Kidney epithelial cell (primary cell): ENCODE data around the gene MRPS18A. TPM values are rescaled to one million over a fixed set of nuclear protein-coding genes. Genes with fewer than 3 reads are reported as not detected.

Experiments used
- DNase-seq: peaks from one replicate; pipeline ENCODE4 v3.0.0-alpha.2; 2010; ENCODE audit warnings: low read depth
- H3K27me3 ChIP-seq: 2 replicates; pipeline ENCODE4 v1.6.0; 2011; ENCODE audit warnings: low read length; ENCODE audit not compliant: control insufficient read depth, insufficient read depth
- H3K36me3 ChIP-seq: 2 replicates; pipeline ENCODE4 v1.5.1; 2011; ENCODE audit warnings: low read length; ENCODE audit not compliant: control insufficient read depth, insufficient read depth
- H3K4me3 ChIP-seq: 2 replicates; pipeline ENCODE4 v1.5.1; 2011; ENCODE audit warnings: low read depth, mild to moderate bottlenecking, control low read depth, low read length
- total RNA-seq: library from RNA; depleted of rRNA; stranded (reverse); fragments of >200 nt; gene quantifications from 2 replicates; pipeline ENCODE4 v1.2.3, GENCODE V29; 2015
- TF ChIP-seq, protein P1 (sequence below): IDR thresholded peaks from 2 replicates; pipeline ENCODE4 v1.5.1; 2011; ENCODE audit warnings: mild to moderate bottlenecking, moderate library complexity, low read length, control low read depth, inconsistent platforms; ENCODE audit not compliant: insufficient read depth, poor library complexity, severe bottlenecking

The MRPS18A gene
- total RNA-seq, 1 donor from 2014 or later: 78.9 TPM

DNA sequence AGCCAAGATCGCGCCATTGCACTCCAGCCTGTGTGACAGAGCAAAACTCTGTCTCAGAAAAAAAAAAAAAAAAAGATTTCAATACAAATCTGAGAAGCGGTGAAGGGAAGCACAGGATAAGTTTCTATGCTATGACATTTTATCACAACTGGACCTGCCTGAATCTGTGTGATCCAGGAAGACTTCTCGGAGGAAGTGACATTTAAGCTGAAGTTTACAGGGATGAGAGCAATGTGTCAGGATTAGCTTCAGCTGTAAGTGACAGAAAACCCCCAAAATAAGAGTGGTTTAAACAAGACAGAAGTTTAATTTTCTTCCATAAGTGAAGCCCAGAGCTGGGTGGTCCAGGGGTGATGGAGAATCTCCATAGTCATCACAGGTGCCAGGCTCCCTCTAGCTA is 33.4 kb upstream of the MRPS18A start:
- TF ChIP-seq, protein P1, sequence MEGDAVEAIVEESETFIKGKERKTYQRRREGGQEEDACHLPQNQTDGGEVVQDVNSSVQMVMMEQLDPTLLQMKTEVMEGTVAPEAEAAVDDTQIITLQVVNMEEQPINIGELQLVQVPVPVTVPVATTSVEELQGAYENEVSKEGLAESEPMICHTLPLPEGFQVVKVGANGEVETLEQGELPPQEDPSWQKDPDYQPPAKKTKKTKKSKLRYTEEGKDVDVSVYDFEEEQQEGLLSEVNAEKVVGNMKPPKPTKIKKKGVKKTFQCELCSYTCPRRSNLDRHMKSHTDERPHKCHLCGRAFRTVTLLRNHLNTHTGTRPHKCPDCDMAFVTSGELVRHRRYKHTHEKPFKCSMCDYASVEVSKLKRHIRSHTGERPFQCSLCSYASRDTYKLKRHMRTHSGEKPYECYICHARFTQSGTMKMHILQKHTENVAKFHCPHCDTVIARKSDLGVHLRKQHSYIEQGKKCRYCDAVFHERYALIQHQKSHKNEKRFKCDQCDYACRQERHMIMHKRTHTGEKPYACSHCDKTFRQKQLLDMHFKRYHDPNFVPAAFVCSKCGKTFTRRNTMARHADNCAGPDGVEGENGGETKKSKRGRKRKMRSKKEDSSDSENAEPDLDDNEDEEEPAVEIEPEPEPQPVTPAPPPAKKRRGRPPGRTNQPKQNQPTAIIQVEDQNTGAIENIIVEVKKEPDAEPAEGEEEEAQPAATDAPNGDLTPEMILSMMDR: no peak
- peaks cover 8% of the 10 kb centered on the region for H3K27me3 ChIP-seq
- H3K36me3 ChIP-seq: no peaks in the 10 kb centered on the region
- DNase-seq: no peak
- no peak overlapping the region for H3K4me3 ChIP-seq

DNA sequence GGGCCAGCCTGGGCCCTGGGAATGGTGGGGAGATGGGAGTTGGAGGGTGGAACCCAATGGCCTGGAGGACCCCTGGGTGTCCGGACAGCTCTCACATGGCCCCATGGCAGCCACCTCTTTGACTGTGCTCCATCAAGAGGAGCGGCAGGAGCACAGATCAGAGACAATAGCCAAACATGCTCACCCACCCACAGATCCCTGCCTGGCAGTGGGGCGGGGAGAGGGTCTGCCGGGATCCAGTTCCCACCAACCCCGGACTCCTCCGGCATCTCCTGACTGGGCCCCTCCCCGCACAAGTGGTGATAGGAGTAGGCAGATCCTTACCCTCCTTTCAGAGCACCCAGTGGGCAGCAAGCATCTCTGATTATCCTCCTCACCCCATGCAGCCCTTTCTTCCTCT is 31.9 kb upstream of the MRPS18A start:
- TF ChIP-seq, protein P1: no peak
- Histone ChIP-seq H3K4me3 (no peak overlapping the region), H3K36me3 (no peaks in the 10 kb centered on the region), H3K27me3 (peaks cover 10% of the 10 kb centered on the region)
- DNase-seq: no peak

DNA sequence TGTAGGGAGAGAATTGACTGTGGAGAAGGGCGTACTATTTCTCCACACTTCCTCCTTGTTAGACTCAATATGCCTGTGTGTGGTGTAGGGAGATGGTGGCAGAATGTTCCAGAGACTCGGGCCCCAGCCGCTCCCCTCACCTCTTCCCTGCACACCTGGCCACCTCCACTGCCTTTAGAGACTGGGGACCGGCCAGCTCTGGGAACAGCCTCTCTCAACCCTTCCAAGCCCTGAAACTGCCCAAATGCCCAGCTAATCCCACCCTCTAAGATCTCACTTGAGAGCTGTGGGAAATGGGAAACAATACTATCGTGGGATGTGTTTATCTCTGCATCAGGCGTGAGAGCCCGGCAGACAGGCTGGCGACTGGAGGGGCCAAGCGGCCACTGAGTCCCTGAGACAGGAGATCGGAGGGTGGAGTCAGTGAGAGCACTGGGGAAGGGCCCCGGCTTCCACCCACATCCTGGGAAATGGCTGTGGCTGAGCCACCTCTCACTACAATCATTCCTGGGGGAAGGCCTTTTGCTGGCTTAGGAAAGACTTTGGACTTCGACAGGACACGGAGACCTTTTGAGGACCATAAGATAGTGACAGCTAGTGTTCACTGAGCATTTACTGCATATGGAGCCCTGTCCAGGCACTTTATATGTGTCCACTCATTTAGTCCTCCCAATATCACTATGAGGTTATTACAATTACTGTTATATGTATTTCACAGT is 31.0 kb upstream of the MRPS18A start:
- no peaks in the 10 kb centered on the region for H3K36me3 ChIP-seq
- TF ChIP-seq, protein P1: no peak
- no peak overlapping the region for H3K4me3 ChIP-seq
- peaks cover 12% of the 10 kb centered on the region for H3K27me3 ChIP-seq
- DNase-seq: no peak

DNA sequence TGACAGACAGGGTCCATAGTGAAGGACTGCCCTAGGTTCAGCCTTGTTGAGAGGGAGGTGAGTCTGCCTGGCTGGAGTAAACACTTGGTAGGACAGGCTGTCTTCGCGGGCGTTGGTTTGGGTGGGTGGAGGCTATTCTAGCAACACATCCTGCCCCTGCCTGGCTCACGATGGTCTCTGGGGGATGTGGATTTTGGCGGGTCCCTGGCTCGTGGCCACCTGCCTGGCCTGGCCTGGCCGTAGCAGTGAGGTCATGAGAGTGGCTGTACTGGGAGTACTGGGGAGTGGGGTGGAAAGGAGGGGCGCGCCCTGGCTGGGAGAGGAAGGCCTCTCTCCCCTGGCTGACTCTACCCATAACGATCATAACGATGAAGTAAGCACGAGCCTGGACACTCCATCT is 30.2 kb upstream of the MRPS18A start:
- TF ChIP-seq, protein P1: no peak
- Histone ChIP-seq H3K36me3 (no peaks in the 10 kb centered on the region), H3K27me3 (peaks cover 12% of the 10 kb centered on the region), H3K4me3 (no peak overlapping the region)
- no peak for DNase-seq

DNA sequence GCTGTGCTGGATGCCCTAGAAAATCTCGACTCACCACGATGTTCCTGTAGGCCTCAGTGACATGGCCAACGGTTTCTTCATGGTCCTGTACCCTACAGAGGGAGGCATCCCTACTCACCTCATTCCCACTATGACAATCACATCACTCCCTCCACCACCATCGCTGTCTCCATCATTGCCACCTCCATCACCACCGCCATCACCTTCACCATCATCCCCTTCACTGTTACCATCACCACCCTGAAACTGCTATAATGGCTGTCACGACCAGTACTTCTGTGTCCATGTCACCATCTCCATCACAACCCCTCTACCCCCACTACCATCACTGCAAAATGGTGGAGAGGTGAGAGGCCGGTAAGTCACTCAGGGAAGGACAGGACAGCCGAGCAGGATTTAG is 29.8 kb upstream of the MRPS18A start:
- no peak for DNase-seq
- TF ChIP-seq, protein P1: no peak
- peaks cover 12% of the 10 kb centered on the region for H3K27me3 ChIP-seq
- H3K36me3 ChIP-seq: no peaks in the 10 kb centered on the region
- no peak overlapping the region for H3K4me3 ChIP-seq

DNA sequence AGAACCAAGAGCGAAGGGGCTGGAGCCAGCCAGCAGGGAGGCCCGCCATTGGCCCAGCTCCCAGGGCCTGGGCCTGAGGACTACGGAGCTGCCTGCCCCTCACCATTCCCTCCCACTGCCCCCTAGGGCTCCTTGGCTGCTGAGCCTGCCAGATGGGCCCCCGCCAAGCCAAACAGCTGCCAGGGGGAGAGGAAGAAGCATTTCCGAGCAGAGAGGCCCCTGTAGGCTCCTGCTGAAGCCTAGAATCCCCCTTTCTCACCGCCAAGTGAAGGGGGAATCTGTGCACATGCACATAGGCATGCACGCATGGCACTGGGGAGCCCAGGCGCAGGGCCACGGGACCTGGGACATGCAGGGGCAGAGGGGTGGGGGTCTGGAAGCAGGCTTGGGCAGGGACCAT is 28.5 kb upstream of the MRPS18A start:
- DNase-seq: no peak
- Histone ChIP-seq H3K4me3 (no peak overlapping the region), H3K27me3 (peaks cover 18% of the 10 kb centered on the region), H3K36me3 (no peaks in the 10 kb centered on the region)
- TF ChIP-seq, protein P1: no peak
